ENCODE measurements around the gene ZNRF3.

GRCh38 chr22:28951530-28951929 is 68.2 kb downstream of the ZNRF3 start:
- TF ChIP-seq, protein P1, sequence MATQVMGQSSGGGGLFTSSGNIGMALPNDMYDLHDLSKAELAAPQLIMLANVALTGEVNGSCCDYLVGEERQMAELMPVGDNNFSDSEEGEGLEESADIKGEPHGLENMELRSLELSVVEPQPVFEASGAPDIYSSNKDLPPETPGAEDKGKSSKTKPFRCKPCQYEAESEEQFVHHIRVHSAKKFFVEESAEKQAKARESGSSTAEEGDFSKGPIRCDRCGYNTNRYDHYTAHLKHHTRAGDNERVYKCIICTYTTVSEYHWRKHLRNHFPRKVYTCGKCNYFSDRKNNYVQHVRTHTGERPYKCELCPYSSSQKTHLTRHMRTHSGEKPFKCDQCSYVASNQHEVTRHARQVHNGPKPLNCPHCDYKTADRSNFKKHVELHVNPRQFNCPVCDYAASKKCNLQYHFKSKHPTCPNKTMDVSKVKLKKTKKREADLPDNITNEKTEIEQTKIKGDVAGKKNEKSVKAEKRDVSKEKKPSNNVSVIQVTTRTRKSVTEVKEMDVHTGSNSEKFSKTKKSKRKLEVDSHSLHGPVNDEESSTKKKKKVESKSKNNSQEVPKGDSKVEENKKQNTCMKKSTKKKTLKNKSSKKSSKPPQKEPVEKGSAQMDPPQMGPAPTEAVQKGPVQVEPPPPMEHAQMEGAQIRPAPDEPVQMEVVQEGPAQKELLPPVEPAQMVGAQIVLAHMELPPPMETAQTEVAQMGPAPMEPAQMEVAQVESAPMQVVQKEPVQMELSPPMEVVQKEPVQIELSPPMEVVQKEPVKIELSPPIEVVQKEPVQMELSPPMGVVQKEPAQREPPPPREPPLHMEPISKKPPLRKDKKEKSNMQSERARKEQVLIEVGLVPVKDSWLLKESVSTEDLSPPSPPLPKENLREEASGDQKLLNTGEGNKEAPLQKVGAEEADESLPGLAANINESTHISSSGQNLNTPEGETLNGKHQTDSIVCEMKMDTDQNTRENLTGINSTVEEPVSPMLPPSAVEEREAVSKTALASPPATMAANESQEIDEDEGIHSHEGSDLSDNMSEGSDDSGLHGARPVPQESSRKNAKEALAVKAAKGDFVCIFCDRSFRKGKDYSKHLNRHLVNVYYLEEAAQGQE (IDR thresholded peaks at IDR 0.05; ENCODE audit: low read depth): no peak
- no peak for TF ChIP-seq ZBTB7A (IDR thresholded peaks at IDR 0.05; ENCODE audit: low read depth)
- no peak for TF ChIP-seq NFIC (IDR thresholded peaks at IDR 0.05)
- no peak for TF ChIP-seq EP300 (IDR thresholded peaks at IDR 0.05; ENCODE audit: borderline replicate concordance)
- no peak for TF ChIP-seq TAF1 (IDR thresholded peaks at IDR 0.05; ENCODE audit: low read depth)
- TF ChIP-seq FOXM1 (IDR thresholded peaks at IDR 0.05; ENCODE audit: borderline replicate concordance, low read depth): no peak

Data from Ishikawa (cell line).